ENCODE results near the gene PTMA. TPM values are rescaled to one million over a fixed set of nuclear protein-coding genes. Genes with fewer than 3 reads are reported as not detected.
A peak's percentile ranks its signal among the peaks of the same experiment; 100 is the strongest.
"Not testable (repeated sequence)": the region's sequence is repeated elsewhere in the genome, so short reads cannot be mapped to it uniquely, and the experiment has no call there.

Gene PTMA
- total RNA-seq, 2 experiments from 2014 or later = 1,404 to 1,416 TPM

GRCh38 chr2:231709981-231710798, 1.9 kb downstream of the PTMA start:
- Mint-ChIP-seq H3K4me1 (peaks cover 31% of the 10 kb centered on the region), H3K9me3 (no peaks in the 10 kb centered on the region)
- POLR2A ChIA-PET = interaction anchor here (0.6 to 4.4 kb wide), 13 partner anchors 16 to 318 kb away, joined by 3 to 92 read pairs (median 4); partner anchors contain the start of gene NCL

GRCh38 chr2:231710799-231711676, 2.7 kb downstream of the PTMA start:
- H3K36me3 Mint-ChIP-seq = peaks cover 24% of the 10 kb centered on the region
- no peak for ATAC-seq (ENCODE audit: low read depth)
- no peaks in the 10 kb centered on the region for H3K9me3 Mint-ChIP-seq
- POLR2A ChIA-PET = interaction anchor here (0.7 to 7.5 kb wide), 3 partner anchors 83 to 250 kb away, joined by 3 to 61 read pairs (median 3); partner anchors contain the start of gene DIS3L2
- H3K27me3 Mint-ChIP-seq = no peaks in the 10 kb centered on the region
- H3K27ac Mint-ChIP-seq = peak overlapping the region; percentile 93
- no peak for DNase-seq
- peak overlapping the region; percentile 95 for H3K4me3 Mint-ChIP-seq
- peaks cover 26% of the 10 kb centered on the region for H3K4me1 Mint-ChIP-seq

More at GRCh38 chr2:231709981-231710798, 1.9 kb downstream of the PTMA start:
- peaks cover 24% of the 10 kb centered on the region for H3K36me3 Mint-ChIP-seq
- peak; percentile 99 for DNase-seq
- peak overlapping the region; percentile 95 for H3K4me3 Mint-ChIP-seq
- peak overlapping the region; percentile 93 for H3K27ac Mint-ChIP-seq
- peak; percentile 28 for ATAC-seq (ENCODE audit: low read depth)
- no peaks in the 10 kb centered on the region for H3K27me3 Mint-ChIP-seq

GRCh38 chr2:231711677-231712450, 3.5 kb downstream of the PTMA start:
- Mint-ChIP-seq H3K36me3 (peaks cover 23% of the 10 kb centered on the region), H3K27me3 (no peaks in the 10 kb centered on the region), H3K4me1 (peaks cover 24% of the 10 kb centered on the region), H3K27ac (peak overlapping the region; percentile 93), H3K4me3 (peak overlapping the region; percentile 95), H3K9me3 (no peaks in the 10 kb centered on the region)
- POLR2A ChIA-PET = interaction anchor here (0.6 to 7.5 kb wide), 6 partner anchors 12 to 250 kb away, joined by 3 to 61 read pairs (median 4); partner anchors contain the start of gene DIS3L2
- peak; percentile 40 for DNase-seq
- no peak for ATAC-seq (ENCODE audit: low read depth)

GRCh38 chr2:231712451-231713021, 4.2 kb downstream of the PTMA start:
- H3K36me3 Mint-ChIP-seq = peaks cover 22% of the 10 kb centered on the region
- POLR2A ChIA-PET = interaction anchor here (1.1 to 7.5 kb wide), 3 partner anchors 12 to 100 kb away, joined by 3 to 61 read pairs (median 36); no protein-coding TSS in a partner anchor
- H3K27me3 Mint-ChIP-seq; H3K9me3 Mint-ChIP-seq; ATAC-seq (ENCODE audit: low read depth): not testable (repeated sequence)
- H3K27ac Mint-ChIP-seq = peak overlapping the region; percentile 93
- H3K4me1 Mint-ChIP-seq = peaks cover 24% of the 10 kb centered on the region
- peak overlapping the region; percentile 95 for H3K4me3 Mint-ChIP-seq
- peak; percentile 49 for DNase-seq

GRCh38 chr2:231713406-231713729, 5.0 kb downstream of the PTMA start:
- not testable (repeated sequence) for DNase-seq; H3K27me3 Mint-ChIP-seq; H3K9me3 Mint-ChIP-seq; ATAC-seq (ENCODE audit: low read depth)
- POLR2A ChIA-PET = interaction anchor here (0.6 to 7.5 kb wide), 7 partner anchors 26 to 101 kb away, joined by 3 to 61 read pairs (median 5); partner anchors contain the start of gene COPS7B
- Mint-ChIP-seq H3K36me3 (peaks cover 22% of the 10 kb centered on the region), H3K4me1 (peaks cover 24% of the 10 kb centered on the region), H3K4me3 (peak overlapping the region; percentile 57), H3K27ac (peak overlapping the region; percentile 89)

GRCh38 chr2:231713730-231714638, 5.7 kb downstream of the PTMA start:
- Mint-ChIP-seq H3K4me1 (peaks cover 24% of the 10 kb centered on the region), H3K27me3 (no peaks in the 10 kb centered on the region), H3K36me3 (peaks cover 21% of the 10 kb centered on the region), H3K4me3 (peak overlapping the region; percentile 57), H3K27ac (peak overlapping the region; percentile 89), H3K9me3 (no peaks in the 10 kb centered on the region)
- POLR2A ChIA-PET = interaction anchor here (0.6 to 7.5 kb wide), 11 partner anchors 8 to 102 kb away, joined by 3 to 61 read pairs (median 5); partner anchors contain the start of gene COPS7B
- peak; percentile 92 for DNase-seq
- peak; percentile 20 for ATAC-seq (ENCODE audit: low read depth)

- DNase-seq = peak; percentile 82
- POLR2A ChIA-PET = interaction anchor here (0.8 to 7.5 kb wide), 10 partner anchors 9 to 103 kb away, joined by 3 to 61 read pairs (median 6); no protein-coding TSS in a partner anchor
- Mint-ChIP-seq H3K27ac (peak overlapping the region; percentile 58), H3K9me3 (no peaks in the 10 kb centered on the region), H3K36me3 (peaks cover 18% of the 10 kb centered on the region), H3K4me1 (peaks cover 24% of the 10 kb centered on the region), H3K4me3 (no peak overlapping the region), H3K27me3 (no peaks in the 10 kb centered on the region)
- peak; percentile 7 for ATAC-seq (ENCODE audit: low read depth)
Observed at GRCh38 chr2:231714639-231715498, 6.5 kb downstream of the PTMA start.

GRCh38 chr2:231715499-231715837, 7.1 kb downstream of the PTMA start:
- H3K27ac Mint-ChIP-seq = no peak overlapping the region
- H3K4me1 Mint-ChIP-seq = peaks cover 24% of the 10 kb centered on the region
- POLR2A ChIA-PET = interaction anchor here (1.3 to 7.5 kb wide), 6 partner anchors 9 to 103 kb away, joined by 4 to 61 read pairs (median 7); no protein-coding TSS in a partner anchor
- no peak for DNase-seq
- no peak for ATAC-seq (ENCODE audit: low read depth)
- H3K27me3 Mint-ChIP-seq = no peaks in the 10 kb centered on the region
- H3K36me3 Mint-ChIP-seq = peaks cover 18% of the 10 kb centered on the region
- H3K4me3 Mint-ChIP-seq = no peak overlapping the region
- no peaks in the 10 kb centered on the region for H3K9me3 Mint-ChIP-seq

GRCh38 chr2:231715988-231716616, 7.8 kb downstream of the PTMA start:
- Mint-ChIP-seq H3K36me3 (peaks cover 17% of the 10 kb centered on the region), H3K9me3 (no peaks in the 10 kb centered on the region), H3K27me3 (no peaks in the 10 kb centered on the region), H3K4me1 (peaks cover 24% of the 10 kb centered on the region), H3K4me3 (no peak overlapping the region), H3K27ac (no peak overlapping the region)
- DNase-seq (no peak), ATAC-seq (ENCODE audit: low read depth) (no peak)
- POLR2A ChIA-PET = interaction anchor here (0.6 to 7.5 kb wide), 5 partner anchors 27 to 104 kb away, joined by 4 to 61 read pairs (median 4); no protein-coding TSS in a partner anchor

GRCh38 chr2:231716666-231717280, 8.4 kb downstream of the PTMA start:
- Mint-ChIP-seq H3K36me3 (peaks cover 10% of the 10 kb centered on the region), H3K27me3 (no peaks in the 10 kb centered on the region), H3K4me1 (peaks cover 17% of the 10 kb centered on the region), H3K9me3 (no peaks in the 10 kb centered on the region), H3K4me3 (no peak overlapping the region), H3K27ac (no peak overlapping the region)
- POLR2A ChIA-PET = interaction anchor here (0.6 to 7.5 kb wide), 3 partner anchors 35 to 105 kb away, joined by 3 to 61 read pairs (median 4); no protein-coding TSS in a partner anchor
- ATAC-seq (ENCODE audit: low read depth) (no peak), DNase-seq (no peak)

Data from activated naive CD8-positive, alpha-beta T cell treated with anti-CD3 and anti-CD28 coated beads, Interleukin-2, amount 10 ng/mL, durations not matched to agents 7 days and 5 days (primary cell).